ENCODE measurements around the gene SREBF2. TPM values are rescaled to one million over a fixed set of nuclear protein-coding genes. Genes with fewer than 3 reads are reported as not detected.
"Not testable (repeated sequence)": the region's sequence is repeated elsewhere in the genome, so short reads cannot be mapped to it uniquely, and the experiment has no call there.

Gene SREBF2
- total RNA-seq, 1 donor from 2014 or later, result 100 TPM

- DNase-seq (ENCODE audit: extremely low read depth, low read depth, low spot score), result no peak
Measured at GRCh38 chr22:41820447-41820846, 12.5 kb upstream of the SREBF2 start.

GRCh38 chr22:41821471-41822316, 11.2 kb upstream of the SREBF2 start:
- no peak for DNase-seq (ENCODE audit: extremely low read depth, low read depth, low spot score)

GRCh38 chr22:41822317-41823057, 10.4 kb upstream of the SREBF2 start:
- DNase-seq (ENCODE audit: extremely low read depth, low read depth, low spot score), result no peak

- no peak for DNase-seq (ENCODE audit: extremely low read depth, low read depth, low spot score)
Measured at GRCh38 chr22:41823797-41824196, 9.1 kb upstream of the SREBF2 start.

- no peak for DNase-seq (ENCODE audit: extremely low read depth, low read depth, low spot score)
Measured at GRCh38 chr22:41825376-41825775, 7.5 kb upstream of the SREBF2 start.

GRCh38 chr22:41826021-41826420, 6.9 kb upstream of the SREBF2 start:
- no peak for DNase-seq (ENCODE audit: extremely low read depth, low read depth, low spot score)

- no peak for DNase-seq (ENCODE audit: extremely low read depth, low read depth, low spot score)
Measured at GRCh38 chr22:41826430-41827383, 6.2 kb upstream of the SREBF2 start.

GRCh38 chr22:41827671-41828070, 5.2 kb upstream of the SREBF2 start:
- DNase-seq (ENCODE audit: extremely low read depth, low read depth, low spot score), result no peak

GRCh38 chr22:41828516-41828915, 4.4 kb upstream of the SREBF2 start:
- no peak for DNase-seq (ENCODE audit: extremely low read depth, low read depth, low spot score)

- no peak for DNase-seq (ENCODE audit: extremely low read depth, low read depth, low spot score)
Measured at GRCh38 chr22:41830174-41830573, 2.7 kb upstream of the SREBF2 start.

GRCh38 chr22:41831383-41831782, 1.5 kb upstream of the SREBF2 start:
- no peak for DNase-seq (ENCODE audit: extremely low read depth, low read depth, low spot score)

- DNase-seq (ENCODE audit: extremely low read depth, low read depth, low spot score), result no peak
Measured at GRCh38 chr22:41831828-41832552, 915 bp upstream of the SREBF2 start.

GRCh38 chr22:41833369-41834004, 582 bp downstream of the SREBF2 start:
- DNase-seq (ENCODE audit: extremely low read depth, low read depth, low spot score), result no peak

GRCh38 chr22:41834005-41834944, 1.4 kb downstream of the SREBF2 start:
- no peak for DNase-seq (ENCODE audit: extremely low read depth, low read depth, low spot score)

- DNase-seq (ENCODE audit: extremely low read depth, low read depth, low spot score), result not testable (repeated sequence)
Measured at GRCh38 chr22:41835462-41835861, 2.6 kb downstream of the SREBF2 start.

GRCh38 chr22:41836551-41836950, 3.6 kb downstream of the SREBF2 start:
- no peak for DNase-seq (ENCODE audit: extremely low read depth, low read depth, low spot score)

GRCh38 chr22:41838842-41839618, 6.1 kb downstream of the SREBF2 start:
- DNase-seq (ENCODE audit: extremely low read depth, low read depth, low spot score), result no peak

- DNase-seq (ENCODE audit: extremely low read depth, low read depth, low spot score), result no peak
Measured at GRCh38 chr22:41840216-41840615, 7.3 kb downstream of the SREBF2 start.
